GM21515 (cell line): ENCODE results near the gene DARS1.
A peak's percentile ranks its signal among the peaks of the same experiment; 100 is the strongest.

ENCODE experiments used
- ATAC-seq: cut with Tn5 transposase; IDR thresholded peaks from one replicate; pipeline ENCODE4 v1.9.1; 2021; ENCODE audit not compliant: unreplicated experiment

The DARS1 gene

GRCh38 chr2:135948141-135948540 lies 37.3 kb downstream of the DARS1 start:
- ATAC-seq, result no peak

GRCh38 chr2:135947483-135947882 lies 37.9 kb downstream of the DARS1 start:
- no peak for ATAC-seq

- ATAC-seq, result no peak
Measured at GRCh38 chr2:135945526-135945925, 39.9 kb downstream of the DARS1 start.

- no peak for ATAC-seq
Measured at GRCh38 chr2:135944625-135945024, 40.8 kb downstream of the DARS1 start.

DNA sequence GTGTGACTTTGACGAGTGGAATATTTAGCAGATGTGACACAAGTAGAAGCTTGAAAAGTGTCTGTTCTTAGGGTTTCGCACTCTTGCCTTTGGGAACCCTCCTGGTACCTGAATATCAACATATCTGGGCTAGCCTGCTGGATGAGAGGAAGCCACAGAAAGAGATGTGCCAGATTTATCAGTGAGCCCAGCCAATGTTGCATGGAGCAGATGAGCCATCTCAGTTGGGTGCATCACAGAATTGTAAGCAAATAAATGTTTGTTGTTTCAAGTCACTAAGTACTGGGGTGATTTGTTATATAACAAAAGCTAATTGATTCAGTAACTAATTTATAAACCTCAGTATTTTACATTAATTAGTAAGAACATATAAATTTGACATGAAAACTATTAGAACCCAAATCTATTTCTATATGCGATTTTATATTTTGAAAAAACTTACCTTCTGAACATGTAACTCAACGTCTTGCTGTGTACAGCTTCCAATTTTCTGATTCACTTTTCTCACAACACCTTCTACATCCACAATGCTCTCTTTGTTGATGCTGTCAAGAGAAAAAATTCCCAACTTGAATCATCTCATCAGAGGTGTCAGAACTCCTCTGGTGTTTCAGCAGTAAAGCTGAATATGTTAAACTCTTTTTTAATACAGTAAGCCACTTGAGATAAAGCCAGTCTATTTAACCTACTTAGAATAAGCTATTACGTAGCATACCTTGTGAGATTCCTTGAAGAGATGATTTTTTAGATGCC lies 42.3 kb downstream of the DARS1 start:
- no peak for ATAC-seq

DNA sequence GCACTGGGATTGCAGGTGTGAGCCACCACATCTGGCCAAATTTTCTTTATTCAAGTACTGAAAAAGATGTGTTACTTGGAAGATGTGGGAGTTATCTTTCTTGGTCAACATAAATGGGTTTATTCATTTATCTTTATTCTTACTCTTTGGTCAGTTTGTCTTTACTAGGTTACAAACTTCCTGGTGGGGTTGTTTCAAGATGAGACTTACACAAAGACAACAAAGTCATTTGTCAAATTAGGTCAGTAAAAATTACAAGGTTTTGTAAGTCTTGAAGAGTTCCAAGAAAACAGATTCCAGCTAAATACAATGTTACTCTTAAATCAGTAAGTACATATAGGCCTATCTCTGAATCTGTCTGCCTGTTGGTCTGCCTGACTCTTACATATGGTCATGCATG lies 48.9 kb downstream of the DARS1 start:
- no peak for ATAC-seq

DNA sequence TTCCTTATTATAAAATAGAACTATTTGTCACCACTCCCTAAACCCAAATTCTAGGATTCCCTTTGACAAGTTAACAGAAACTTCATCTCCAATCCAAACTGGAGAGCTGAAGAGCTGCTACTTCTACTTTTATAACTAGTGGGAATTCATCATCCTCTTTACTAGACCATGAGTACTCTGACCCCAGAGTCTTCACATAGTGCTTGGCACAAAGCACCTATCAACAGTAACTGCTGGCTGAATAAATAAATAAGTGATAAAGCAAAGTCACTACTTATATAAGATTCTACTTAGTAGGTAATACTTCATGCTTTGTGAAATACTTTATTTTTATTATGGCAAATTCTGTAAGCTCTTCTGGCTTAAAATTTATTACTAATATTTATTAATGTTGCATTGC lies 49.5 kb downstream of the DARS1 start:
- ATAC-seq, result no peak

DNA sequence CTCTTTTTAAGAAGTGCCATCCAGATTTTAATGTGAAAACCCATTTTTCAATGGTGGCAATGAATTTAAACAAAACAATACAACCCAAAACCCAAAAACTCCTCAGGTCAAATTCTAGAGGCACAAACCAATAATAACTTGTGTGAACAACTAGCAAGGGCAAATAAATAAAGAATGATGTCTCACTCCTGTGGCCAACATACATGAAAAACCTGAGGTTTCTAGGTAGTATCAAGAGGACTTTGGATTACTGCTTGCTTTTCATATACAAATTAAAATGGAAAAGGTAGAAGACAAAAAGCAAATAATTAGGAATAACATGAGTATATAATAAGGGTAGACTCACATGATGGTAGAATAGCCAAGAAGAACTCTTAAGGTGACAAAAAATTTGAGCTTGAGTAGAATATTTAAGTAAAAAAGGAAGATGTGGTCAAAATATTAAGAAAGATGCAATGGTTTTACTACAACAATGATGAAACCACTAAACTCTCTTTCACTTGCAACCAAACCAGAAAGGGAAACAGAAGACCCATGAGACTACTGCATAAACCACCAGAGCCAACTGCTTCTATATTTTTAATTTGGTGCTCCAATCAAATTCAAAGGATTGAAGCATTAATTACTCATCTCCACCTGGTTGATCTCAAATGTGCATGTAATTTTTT lies 53.5 kb downstream of the DARS1 start:
- ATAC-seq, result peak; percentile 93

DNA sequence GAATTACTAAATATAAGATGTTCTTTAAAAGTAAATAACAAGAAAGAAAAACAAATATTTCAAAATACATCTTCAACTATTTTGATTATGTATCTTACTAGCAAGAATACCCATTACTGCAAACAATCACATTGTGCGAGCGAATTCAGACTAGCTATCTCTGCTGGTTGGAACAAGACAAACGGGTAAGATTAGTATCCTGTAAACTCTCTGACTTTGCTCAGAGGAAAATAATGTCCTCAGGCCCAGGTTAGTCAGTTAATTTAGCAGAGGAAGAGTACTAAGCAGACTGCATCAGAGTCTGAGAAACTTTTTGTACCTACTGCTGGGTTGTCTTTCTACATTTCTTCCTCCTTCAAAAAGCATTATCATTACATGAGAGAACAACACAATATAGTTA lies 58.8 kb downstream of the DARS1 start:
- ATAC-seq, result no peak

DNA sequence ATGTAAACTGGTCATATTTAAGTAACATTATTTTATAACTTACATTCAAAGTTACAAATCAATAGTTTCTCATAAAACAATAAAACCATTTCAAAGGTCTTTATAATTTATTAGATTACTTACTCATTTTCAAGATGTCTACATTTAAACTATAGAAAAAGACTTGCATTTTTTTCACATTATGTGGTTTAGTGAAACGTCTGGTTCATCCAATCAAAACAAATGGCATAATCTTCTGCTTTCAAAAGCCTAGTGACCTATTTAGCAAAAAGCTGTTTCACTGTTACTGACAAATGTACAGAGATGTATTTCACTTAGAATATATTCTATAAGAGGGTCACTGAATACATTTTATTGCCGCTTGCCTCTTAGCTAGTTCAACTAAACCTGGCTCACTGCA lies 59.9 kb downstream of the DARS1 start:
- no peak for ATAC-seq

- no peak for ATAC-seq
Measured at GRCh38 chr2:135916207-135916606, 69.2 kb downstream of the DARS1 start.

GRCh38 chr2:135914485-135914884 lies 70.9 kb downstream of the DARS1 start:
- ATAC-seq, result no peak

GRCh38 chr2:135913727-135914365 lies 71.6 kb downstream of the DARS1 start:
- ATAC-seq, result no peak

GRCh38 chr2:135909976-135910375 lies 75.5 kb downstream of the DARS1 start:
- no peak for ATAC-seq

DNA sequence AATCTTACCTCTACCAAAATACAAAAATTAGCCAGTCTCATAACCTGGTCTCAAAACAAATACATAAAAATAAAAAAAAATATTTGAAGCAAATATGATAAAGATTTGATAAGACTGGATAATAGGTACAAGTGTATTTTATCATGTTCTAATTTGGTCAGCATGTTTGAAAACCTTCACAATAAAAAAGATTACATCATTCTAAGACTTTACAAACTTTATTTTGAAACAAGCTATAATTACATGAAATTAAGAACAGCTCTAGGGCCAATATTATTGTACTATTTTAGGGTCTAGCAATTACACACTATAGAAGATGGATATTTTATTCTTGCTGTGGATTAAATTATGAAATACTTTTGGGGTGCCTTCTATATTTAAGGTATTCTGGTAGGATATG lies 79.7 kb downstream of the DARS1 start:
- ATAC-seq, result no peak

DNA sequence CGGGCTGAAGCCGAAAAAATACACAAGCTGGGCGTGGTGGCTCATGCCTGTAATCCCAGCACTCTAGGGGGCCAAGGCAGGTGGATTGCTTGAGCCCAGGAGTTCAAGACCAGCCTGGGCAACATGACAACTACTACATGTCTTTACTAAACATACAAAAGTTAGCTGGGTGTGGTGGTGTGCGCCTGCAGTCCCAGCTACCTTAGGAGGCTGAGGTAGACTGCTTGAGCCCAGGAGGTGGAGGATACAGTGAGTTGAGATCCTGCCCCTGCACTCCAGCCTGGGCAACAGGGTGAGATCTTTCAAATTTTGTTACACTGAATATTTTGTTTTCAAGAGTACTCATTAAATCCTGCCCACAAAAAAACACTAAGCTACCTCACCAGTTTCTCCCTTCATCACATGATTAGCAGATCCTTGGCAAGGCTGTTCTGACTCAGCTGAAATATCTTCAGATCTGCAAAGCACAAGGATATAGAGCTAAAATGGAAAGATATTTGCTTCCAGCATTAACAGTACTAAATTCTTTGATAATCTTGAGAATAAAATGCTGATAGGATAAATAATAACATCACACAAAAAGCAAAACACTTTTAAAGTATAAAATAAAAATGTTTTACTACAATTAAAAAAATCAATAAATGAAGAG lies 81.0 kb downstream of the DARS1 start:
- ATAC-seq, result no peak

DNA sequence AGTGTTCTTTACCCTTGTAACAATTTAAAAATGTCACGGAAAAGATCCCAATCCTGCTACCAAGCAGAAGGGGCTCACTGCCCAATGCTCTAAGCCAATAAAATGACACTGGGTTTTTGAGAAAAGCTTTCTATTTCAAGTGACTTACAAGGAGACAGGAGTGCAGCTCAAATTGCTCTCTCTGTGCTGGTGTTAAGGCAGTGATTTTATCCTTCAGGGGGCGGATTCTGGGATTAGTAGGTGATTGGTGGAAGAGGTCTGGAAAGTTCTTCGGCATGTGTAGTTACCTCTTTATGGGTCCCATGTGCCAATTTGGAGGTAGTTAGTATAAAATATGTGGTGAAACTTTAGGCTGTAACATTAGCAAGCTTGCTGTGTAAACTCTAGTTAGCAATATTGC lies 81.8 kb downstream of the DARS1 start:
- no peak for ATAC-seq

DNA sequence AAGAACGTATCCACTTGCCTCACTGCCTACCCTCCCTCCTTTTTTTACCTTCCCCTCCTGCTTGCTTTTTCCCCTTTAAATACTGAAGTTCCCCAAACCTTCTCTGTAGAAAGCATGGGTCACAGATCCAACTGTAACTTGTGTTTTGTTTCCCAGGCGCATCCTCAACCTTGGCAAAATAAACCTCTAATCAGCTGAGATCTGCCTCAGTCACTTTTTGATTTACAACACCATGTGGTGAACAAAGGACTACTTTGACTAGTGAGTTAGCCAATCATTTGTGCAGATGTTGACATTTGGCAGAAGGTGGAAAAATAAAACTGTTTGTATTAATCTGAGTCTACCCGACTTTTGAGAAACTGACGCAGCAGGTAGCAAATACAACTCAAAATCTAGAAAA lies 85.9 kb downstream of the DARS1 start:
- ATAC-seq, result no peak

- no peak for ATAC-seq
Measured at GRCh38 chr2:135898234-135898786, 87.1 kb downstream of the DARS1 start.

DNA sequence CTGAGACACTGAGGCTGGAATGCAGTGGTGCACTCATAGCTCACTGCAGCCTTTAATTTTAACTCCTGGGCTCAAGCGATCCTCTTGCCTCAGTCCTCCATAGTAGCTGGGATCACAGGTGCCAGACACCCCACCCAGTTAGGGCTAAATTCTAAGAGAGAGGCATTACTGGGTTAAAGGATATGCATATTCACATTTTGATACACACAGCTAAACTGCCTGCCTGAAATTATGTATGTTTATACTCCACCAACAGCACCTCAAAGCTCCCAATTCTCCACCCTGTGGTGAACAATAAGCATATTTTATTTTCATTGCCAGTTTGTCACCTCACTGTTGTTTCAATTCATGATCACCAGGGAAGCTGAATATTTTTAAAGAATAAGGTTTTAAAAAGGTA lies 90.5 kb downstream of the DARS1 start:
- ATAC-seq, result no peak

- no peak for ATAC-seq
Measured at GRCh38 chr2:135893374-135893794, 92.0 kb downstream of the DARS1 start.
